DOHH2 (cell line): ENCODE data around the gene SOD3.

ENCODE experiments used
- EZH2phosphoT487 ChIP-seq: fragments of 200-600 bp; sonication (generic); IDR thresholded peaks from 2 replicates; pipeline ENCODE4 v1.6.1; 2017; ENCODE audit warnings: borderline replicate concordance, mild to moderate bottlenecking, antibody characterized with exemption, low read length, moderate library complexity, mixed read lengths
- TF ChIP-seq, protein P1 (sequence below): fragments of 200-600 bp; sonication (generic); IDR thresholded peaks from one replicate; pipeline ENCODE4 v1.5.1; 2014; ENCODE audit warnings: antibody characterized with exemption, mild to moderate bottlenecking, low read depth, low read length; ENCODE audit not compliant: poor library complexity, severe bottlenecking

DNA sequence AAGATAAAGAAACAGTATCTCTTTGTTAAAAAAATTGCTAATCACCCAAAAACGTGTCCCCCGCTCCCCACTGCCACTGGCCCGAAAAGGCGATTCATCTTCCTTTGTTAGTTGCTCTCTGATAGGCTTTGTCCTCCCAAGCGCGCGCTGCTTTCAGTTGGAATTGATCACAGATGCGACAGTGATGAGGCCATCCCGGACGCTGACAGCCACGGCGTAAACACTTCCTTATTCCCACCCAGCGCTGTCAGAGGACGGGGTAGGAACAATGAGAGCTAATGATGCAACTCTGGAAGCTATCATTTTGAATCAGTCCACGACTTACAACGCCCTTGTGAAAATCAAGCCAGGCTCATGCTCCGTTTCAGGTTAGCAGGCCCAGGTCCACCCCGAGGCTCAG is 21.4 kb downstream of the SOD3 start:
- TF ChIP-seq, protein P1, sequence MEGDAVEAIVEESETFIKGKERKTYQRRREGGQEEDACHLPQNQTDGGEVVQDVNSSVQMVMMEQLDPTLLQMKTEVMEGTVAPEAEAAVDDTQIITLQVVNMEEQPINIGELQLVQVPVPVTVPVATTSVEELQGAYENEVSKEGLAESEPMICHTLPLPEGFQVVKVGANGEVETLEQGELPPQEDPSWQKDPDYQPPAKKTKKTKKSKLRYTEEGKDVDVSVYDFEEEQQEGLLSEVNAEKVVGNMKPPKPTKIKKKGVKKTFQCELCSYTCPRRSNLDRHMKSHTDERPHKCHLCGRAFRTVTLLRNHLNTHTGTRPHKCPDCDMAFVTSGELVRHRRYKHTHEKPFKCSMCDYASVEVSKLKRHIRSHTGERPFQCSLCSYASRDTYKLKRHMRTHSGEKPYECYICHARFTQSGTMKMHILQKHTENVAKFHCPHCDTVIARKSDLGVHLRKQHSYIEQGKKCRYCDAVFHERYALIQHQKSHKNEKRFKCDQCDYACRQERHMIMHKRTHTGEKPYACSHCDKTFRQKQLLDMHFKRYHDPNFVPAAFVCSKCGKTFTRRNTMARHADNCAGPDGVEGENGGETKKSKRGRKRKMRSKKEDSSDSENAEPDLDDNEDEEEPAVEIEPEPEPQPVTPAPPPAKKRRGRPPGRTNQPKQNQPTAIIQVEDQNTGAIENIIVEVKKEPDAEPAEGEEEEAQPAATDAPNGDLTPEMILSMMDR, result no peak
- no peak for TF ChIP-seq EZH2phosphoT487
